Kidney (tissue), 14 donors: Measurements from ENCODE around the gene ZFP62. TPM values are rescaled to one million over a fixed set of nuclear protein-coding genes. Genes with fewer than 3 reads are reported as not detected.

Source experiments
- DNase-seq, 5 donors: peaks; one replicate each; pipeline ENCODE4 v3.0.0-alpha.2; 2013 to 2020
- FAIRE-seq: peaks from 2 replicates; lab custom pipeline; 2012; peaks lifted over from hg19 to GRCh38; lab: Jason Lieb, UNC
- H3K27ac ChIP-seq, 2 donors: one replicate each; pipeline ENCODE4 v1.7.0; 2013; ENCODE audit warnings: low read depth in 2 of 2, low read length in 2 of 2, inconsistent platforms in 1 of 2
- H3K27me3 ChIP-seq: one replicate; pipeline ENCODE4 v1.7.1; 2013; ENCODE audit warnings: low read length, inconsistent platforms; ENCODE audit not compliant: control insufficient read depth, insufficient read depth
- H3K36me3 ChIP-seq, 3 donors: one replicate each; pipeline versions ENCODE4 v1.7.0 to v1.7.1; 2013; ENCODE audit warnings: low read length in 3 of 3, control low read depth in 1 of 3, inconsistent platforms in 1 of 3; ENCODE audit not compliant: insufficient read depth in 3 of 3, control insufficient read depth in 2 of 3
- H3K4me1 ChIP-seq, 3 donors: one replicate each; pipeline versions ENCODE4 v1.7.0 to v1.7.1; 2013; ENCODE audit warnings: low read length in 3 of 3, inconsistent platforms in 1 of 3, low read depth in 1 of 3; ENCODE audit not compliant: control insufficient read depth in 2 of 3, insufficient read depth in 2 of 3
- H3K4me3 ChIP-seq, 3 donors: one replicate each; pipeline versions ENCODE4 v1.7.0 to v1.8.1; 2013; ENCODE audit warnings: low read length in 3 of 3, control low read depth in 1 of 3, inconsistent platforms in 1 of 3
- H3K9ac ChIP-seq, 3 donors: one replicate each; pipeline versions ENCODE4 v1.7.0 to v1.7.1; 2013; ENCODE audit warnings: low read length in 3 of 3, control low read depth in 1 of 3, inconsistent platforms in 1 of 3
- H3K9me3 ChIP-seq, 3 donors: one replicate each; pipeline versions ENCODE4 v1.7.0 to v1.7.1; 2013; ENCODE audit warnings: low read length in 3 of 3, control low read depth in 1 of 3, inconsistent platforms in 1 of 3; ENCODE audit not compliant: control insufficient read depth in 2 of 3, insufficient read depth in 1 of 3
- intact Hi-C: fragments of 100-400 bp; cut with DNase I; formaldehyde crosslinking; loops from one replicate; pipeline ENCODE4 v1.11.1; 2022
- polyA plus RNA-seq: library from polyadenylated mRNA; stranded (reverse); fragments of 350-450 nt; fragmentation: Illumina TruSeq; extraction: RNeasy Lipid Tissue Mini Kit (QIAGEN cat#74804); gene quantifications from one replicate; pipeline ENCODE4 v1.2.3, GENCODE V29; 2014; ENCODE audit warnings: low read depth, low replicate concordance; ENCODE audit not compliant: insufficient read depth
- total RNA-seq: library from RNA; stranded (reverse); fragmentation: NEBNext Ultra II Directional; extraction: Animal tissue kit (Norgen Biotek cat#: 25700); gene quantifications from one replicate; pipeline ENCODE4 v1.2.1, GENCODE V29; 2021
- TF ChIP-seq, protein P1 (sequence below): IDR thresholded peaks from 3 replicates; pipeline ENCODE4 v1.5.1; 2012; ENCODE audit warnings: mild to moderate bottlenecking, moderate library complexity, borderline replicate concordance; ENCODE audit not compliant: insufficient read depth; ENCODE audit errors: extremely low read depth
- donor health status: control.
- donor health status: control.
- donor health status: control.
- donor health status: control.
- donor health status: control.
- donor health status: DM: yes; HTN: yes; CAD: no.
- donor health status: Normal renal cell carcinoma (clear cell type).

Gene ZFP62
- total and polyA plus RNA-seq, 2 donors from 2014 or later: 16.2 to 30.7 TPM

DNA sequence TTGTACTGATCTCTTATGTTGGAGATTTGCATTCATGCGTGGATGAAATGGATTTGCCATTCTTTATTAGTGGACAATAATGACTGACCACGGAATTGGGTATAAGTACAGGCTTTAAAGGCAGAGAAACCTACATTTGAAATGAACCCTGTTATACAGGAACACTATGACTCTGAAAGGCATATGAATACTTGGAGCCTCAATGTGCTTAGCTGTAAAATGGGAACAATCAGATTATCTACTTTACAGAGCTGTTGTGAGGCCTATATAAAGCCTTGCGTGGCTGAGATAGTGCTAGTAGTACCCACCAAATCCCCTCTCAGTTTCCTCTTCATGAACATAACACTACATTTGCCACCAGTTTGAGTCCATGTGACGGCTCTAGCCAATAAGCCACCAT, 39.5 kb downstream of the ZFP62 start:
- Histone ChIP-seq H3K4me3 (no peak overlapping the region), H3K9me3 (no peaks in the 10 kb centered on the region), H3K36me3 (no peaks in the 10 kb centered on the region), H3K4me1 (peaks cover 16 to 29% (median 22%) of the 10 kb centered on the region in 3 donors), H3K27me3 (no peaks in the 10 kb centered on the region), H3K27ac (peak overlapping the region in 1 of 2 donors; percentile 92), H3K9ac (no peak overlapping the region)
- no peak for FAIRE-seq
- TF ChIP-seq, protein P1, sequence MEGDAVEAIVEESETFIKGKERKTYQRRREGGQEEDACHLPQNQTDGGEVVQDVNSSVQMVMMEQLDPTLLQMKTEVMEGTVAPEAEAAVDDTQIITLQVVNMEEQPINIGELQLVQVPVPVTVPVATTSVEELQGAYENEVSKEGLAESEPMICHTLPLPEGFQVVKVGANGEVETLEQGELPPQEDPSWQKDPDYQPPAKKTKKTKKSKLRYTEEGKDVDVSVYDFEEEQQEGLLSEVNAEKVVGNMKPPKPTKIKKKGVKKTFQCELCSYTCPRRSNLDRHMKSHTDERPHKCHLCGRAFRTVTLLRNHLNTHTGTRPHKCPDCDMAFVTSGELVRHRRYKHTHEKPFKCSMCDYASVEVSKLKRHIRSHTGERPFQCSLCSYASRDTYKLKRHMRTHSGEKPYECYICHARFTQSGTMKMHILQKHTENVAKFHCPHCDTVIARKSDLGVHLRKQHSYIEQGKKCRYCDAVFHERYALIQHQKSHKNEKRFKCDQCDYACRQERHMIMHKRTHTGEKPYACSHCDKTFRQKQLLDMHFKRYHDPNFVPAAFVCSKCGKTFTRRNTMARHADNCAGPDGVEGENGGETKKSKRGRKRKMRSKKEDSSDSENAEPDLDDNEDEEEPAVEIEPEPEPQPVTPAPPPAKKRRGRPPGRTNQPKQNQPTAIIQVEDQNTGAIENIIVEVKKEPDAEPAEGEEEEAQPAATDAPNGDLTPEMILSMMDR: no peak
- no peak for DNase-seq
- intact Hi-C loops: no loop called here

DNA sequence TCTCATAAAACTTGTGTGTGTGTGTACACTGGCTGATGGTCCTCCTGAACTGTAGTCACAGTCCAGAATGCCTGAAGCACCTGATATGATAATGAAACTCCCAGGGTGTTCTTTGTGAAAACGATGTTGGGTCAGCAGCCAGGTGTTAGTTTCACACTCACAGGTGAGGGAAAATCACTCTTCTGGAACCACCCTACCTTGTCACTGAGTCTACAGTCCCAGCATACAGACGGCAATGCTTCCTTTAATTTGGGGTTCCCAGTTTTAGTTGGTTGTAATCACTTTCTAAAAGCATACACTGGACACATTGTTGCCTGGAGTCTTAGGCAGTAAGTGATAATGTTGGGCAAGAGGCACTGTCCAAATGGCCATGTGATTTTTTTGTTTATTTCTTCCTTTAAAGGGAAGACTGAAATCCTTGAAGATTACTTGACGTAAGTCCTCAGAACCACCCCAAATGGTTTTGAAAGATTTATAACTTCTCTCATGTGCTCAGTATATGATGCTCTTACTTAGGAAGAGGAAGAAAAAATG, 40.2 kb downstream of the ZFP62 start:
- FAIRE-seq: no peak
- peak overlapping the region in 1 of 2 donors; percentile 92 for H3K27ac ChIP-seq
- no peaks in the 10 kb centered on the region for H3K27me3 ChIP-seq
- intact Hi-C loops: no loop called here
- no peak overlapping the region for H3K9ac ChIP-seq
- H3K9me3 ChIP-seq: no peaks in the 10 kb centered on the region
- H3K36me3 ChIP-seq: no peaks in the 10 kb centered on the region
- no peak overlapping the region for H3K4me3 ChIP-seq
- peaks cover 18 to 30% (median 25%) of the 10 kb centered on the region in 3 donors for H3K4me1 ChIP-seq
- DNase-seq: peak in 1 of 5 donors; percentile 29
- TF ChIP-seq, protein P1: no peak

DNA sequence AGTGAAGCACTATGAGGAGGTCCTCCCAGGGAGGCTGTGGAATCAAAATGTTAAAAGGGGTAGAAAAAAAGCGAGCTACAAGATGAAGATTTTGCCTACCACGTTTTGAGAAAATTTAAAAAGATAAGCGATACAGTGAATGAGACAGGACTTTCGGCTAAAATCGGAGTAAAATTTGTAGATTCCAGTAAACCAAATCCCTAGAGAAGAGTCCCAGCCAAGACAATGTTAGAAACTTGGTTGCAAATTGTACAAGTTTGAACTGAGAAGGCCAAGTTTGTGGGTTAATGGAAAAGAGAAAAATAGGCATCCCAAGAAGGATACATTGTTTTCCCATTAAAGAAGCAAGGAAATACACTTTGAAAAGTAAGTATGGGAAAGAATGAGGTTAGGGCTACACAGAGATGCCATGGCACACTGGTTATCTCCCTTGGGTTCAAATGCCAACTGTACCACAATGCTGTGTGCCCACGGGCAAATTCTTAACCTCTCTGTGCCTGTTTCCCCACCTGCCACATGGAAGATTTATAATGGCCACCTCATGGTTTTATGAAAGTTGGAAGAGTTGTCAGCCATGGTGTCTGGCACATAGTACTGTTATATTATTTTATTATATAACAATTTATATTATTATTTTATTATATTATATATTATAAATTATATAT, 42.3 kb downstream of the ZFP62 start:
- intact Hi-C loops: no loop called here
- Histone ChIP-seq H3K4me1 (peaks cover 18 to 30% (median 22%) of the 10 kb centered on the region in 3 donors), H3K4me3 (peak overlapping the region in 1 of 3 donors; percentile 30), H3K9me3 (no peaks in the 10 kb centered on the region), H3K27ac (peak overlapping the region; percentile 78 to 92), H3K27me3 (no peaks in the 10 kb centered on the region), H3K9ac (peak overlapping the region in 1 of 3 donors; percentile 41), H3K36me3 (no peaks in the 10 kb centered on the region)
- TF ChIP-seq, protein P1: no peak
- no peak for FAIRE-seq
- DNase-seq: peak in 1 of 5 donors; percentile 23
